NT2/D1 (cell line): ENCODE measurements around the gene GLB1L3.

Experiments
- SUZ12 ChIP-seq: IDR thresholded peaks from 2 replicates; pipeline ENCODE4 v1.6.1; 2011; ENCODE audit not compliant: insufficient read length, insufficient read depth; ENCODE audit errors: extremely low read depth
- YY1 ChIP-seq: IDR thresholded peaks from 2 replicates; pipeline ENCODE4 v1.6.1; 2011; ENCODE audit not compliant: insufficient read length, insufficient read depth
- ZNF274 ChIP-seq: IDR thresholded peaks from 2 replicates; pipeline ENCODE4 v1.6.1; 2011; ENCODE audit warnings: mild to moderate bottlenecking, low read depth, low read length

- TF ChIP-seq YY1: no peak
- TF ChIP-seq SUZ12: no peak
- no peak for TF ChIP-seq ZNF274
Observed at GRCh38 chr11:134272381-134273316, 3.5 kb upstream of the GLB1L3 start.
